Measurements from ENCODE around the gene UCK2. TPM values are rescaled to one million over a fixed set of nuclear protein-coding genes. Genes with fewer than 3 reads are reported as not detected.

Gene UCK2
- total RNA-seq, 1 experiment from 2014 or later: 59.9 TPM

GRCh38 chr1:165836664-165837482 lies 9.5 kb downstream of the UCK2 start:
- intact Hi-C loops (cut with micrococcal nuclease; ENCODE audit: unreplicated experiment): no loop called here
- Histone ChIP-seq H3K9me3 (ENCODE audit: insufficient read depth, low read depth) (no peaks in the 10 kb centered on the region), H3K4me2 (no peak overlapping the region), H3F3A (ENCODE audit: insufficient read depth, low read depth) (no peaks in the 10 kb centered on the region), H2AFZ (no peak overlapping the region), H3K27ac (no peak overlapping the region), H3K36me3 (ENCODE audit: low read depth) (no peaks in the 10 kb centered on the region), H3K27me3 (ENCODE audit: insufficient read depth, low read depth) (no peaks in the 10 kb centered on the region), H3K4me3 (no peak overlapping the region), H3K4me1 (replicated peaks; ENCODE audit: insufficient read depth) (no peaks in the 10 kb centered on the region; the same call in 1 of the 2 replicates), H3K9me2 (ENCODE audit: insufficient read depth) (no peaks in the 10 kb centered on the region), H3K79me2 (ENCODE audit: low read depth) (peaks cover 98% of the 10 kb centered on the region), H4K20me1 (ENCODE audit: insufficient read depth) (peaks cover 72% of the 10 kb centered on the region)
- no peak for TF ChIP-seq EZH2 (IDR thresholded peaks at IDR 0.05; ENCODE audit: low read depth)
- no peak for TF ChIP-seq CTCF (conservative IDR thresholded peaks at IDR 0.05)
- ChIA-PET POLR2A (ENCODE audit: unreplicated experiment) (no interaction called here), CTCF (no interaction called here)
- no peak for DNase-seq
- BruUV-seq (replicated peaks): no TSS peak

- intact Hi-C loops (cut with micrococcal nuclease; ENCODE audit: unreplicated experiment): no loop called here
- peaks cover 74% of the 10 kb centered on the region for H4K20me1 ChIP-seq (ENCODE audit: insufficient read depth)
Measured at GRCh38 chr1:165837838-165838364, 10.5 kb downstream of the UCK2 start.

GRCh38 chr1:165840423-165840822 lies 13.0 kb downstream of the UCK2 start:
- H2AFZ ChIP-seq: no peak overlapping the region
- H3K36me3 ChIP-seq (ENCODE audit: low read depth): no peaks in the 10 kb centered on the region
- DNase-seq: no peak
- POLR2A ChIA-PET (ENCODE audit: unreplicated experiment): interaction anchor here (0.7 kb wide), 1 partner anchor 670 kb away, joined by 4 read pairs; no protein-coding TSS in a partner anchor
- no peak overlapping the region for H3K27ac ChIP-seq
- no peak overlapping the region for H3K4me3 ChIP-seq
- no peaks in the 10 kb centered on the region for H3K27me3 ChIP-seq (ENCODE audit: insufficient read depth, low read depth)
- H3K9me2 ChIP-seq (ENCODE audit: insufficient read depth): no peaks in the 10 kb centered on the region
- CTCF ChIA-PET: no interaction called here
- no peak for TF ChIP-seq CTCF (conservative IDR thresholded peaks at IDR 0.05)
- TF ChIP-seq EZH2 (IDR thresholded peaks at IDR 0.05; ENCODE audit: low read depth): no peak
- H4K20me1 ChIP-seq (ENCODE audit: insufficient read depth): peaks cover 73% of the 10 kb centered on the region
- peaks cover 98% of the 10 kb centered on the region for H3K79me2 ChIP-seq (ENCODE audit: low read depth)
- H3K4me1 ChIP-seq (replicated peaks; ENCODE audit: insufficient read depth): peaks cover 13% of the 10 kb centered on the region; the same call in 1 of the 2 replicates
- no peaks in the 10 kb centered on the region for H3K9me3 ChIP-seq (ENCODE audit: insufficient read depth, low read depth)
- intact Hi-C loops (cut with micrococcal nuclease; ENCODE audit: unreplicated experiment): no loop called here
- H3F3A ChIP-seq (ENCODE audit: insufficient read depth, low read depth): no peaks in the 10 kb centered on the region; the same call in 1 of the 2 replicates
- no TSS peak for BruUV-seq (replicated peaks)
- H3K4me2 ChIP-seq: no peak overlapping the region

More at GRCh38 chr1:165837838-165838364, 10.5 kb downstream of the UCK2 start:
- BruUV-seq (replicated peaks): no TSS peak
- POLR2A ChIA-PET (ENCODE audit: unreplicated experiment): no interaction called here
- Histone ChIP-seq H3F3A (ENCODE audit: insufficient read depth, low read depth) (no peaks in the 10 kb centered on the region; the same call in 1 of the 2 replicates), H3K36me3 (ENCODE audit: low read depth) (no peaks in the 10 kb centered on the region), H3K27me3 (ENCODE audit: insufficient read depth, low read depth) (no peaks in the 10 kb centered on the region), H2AFZ (no peak overlapping the region), H3K4me1 (replicated peaks; ENCODE audit: insufficient read depth) (peaks cover 8% of the 10 kb centered on the region; the same call in 1 of the 2 replicates), H3K79me2 (ENCODE audit: low read depth) (peaks cover 98% of the 10 kb centered on the region), H3K9me3 (ENCODE audit: insufficient read depth, low read depth) (no peaks in the 10 kb centered on the region), H3K4me2 (no peak overlapping the region), H3K27ac (no peak overlapping the region), H3K9me2 (ENCODE audit: insufficient read depth) (no peaks in the 10 kb centered on the region), H3K4me3 (no peak overlapping the region)
- TF ChIP-seq CTCF (conservative IDR thresholded peaks at IDR 0.05): no peak
- no peak for TF ChIP-seq EZH2 (IDR thresholded peaks at IDR 0.05; ENCODE audit: low read depth)
- CTCF ChIA-PET: no interaction called here
- no peak for DNase-seq

Data from PC-9 (cell line).